ENCODE data around the gene HLA-B.

Gene HLA-B

DNA sequence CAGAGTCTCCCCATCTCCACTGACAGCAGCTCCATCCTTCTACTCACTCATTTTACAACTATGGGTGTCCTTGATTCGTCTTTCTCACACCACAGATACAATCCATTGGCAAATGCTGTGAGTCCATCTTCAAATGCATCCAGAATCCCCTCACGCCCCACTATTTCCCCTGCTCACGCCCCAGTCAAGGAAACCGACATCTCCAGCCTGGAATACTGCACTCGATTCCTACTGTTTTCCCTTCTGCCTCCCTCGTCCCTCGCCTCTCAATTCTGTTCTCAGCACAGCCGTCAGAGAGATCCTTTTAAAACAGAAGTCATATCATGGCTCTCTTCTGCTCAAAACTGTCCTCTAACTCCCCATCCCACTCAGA is 4.7 kb downstream of the HLA-B start (continued):
- TF ChIP-seq, protein P1, sequence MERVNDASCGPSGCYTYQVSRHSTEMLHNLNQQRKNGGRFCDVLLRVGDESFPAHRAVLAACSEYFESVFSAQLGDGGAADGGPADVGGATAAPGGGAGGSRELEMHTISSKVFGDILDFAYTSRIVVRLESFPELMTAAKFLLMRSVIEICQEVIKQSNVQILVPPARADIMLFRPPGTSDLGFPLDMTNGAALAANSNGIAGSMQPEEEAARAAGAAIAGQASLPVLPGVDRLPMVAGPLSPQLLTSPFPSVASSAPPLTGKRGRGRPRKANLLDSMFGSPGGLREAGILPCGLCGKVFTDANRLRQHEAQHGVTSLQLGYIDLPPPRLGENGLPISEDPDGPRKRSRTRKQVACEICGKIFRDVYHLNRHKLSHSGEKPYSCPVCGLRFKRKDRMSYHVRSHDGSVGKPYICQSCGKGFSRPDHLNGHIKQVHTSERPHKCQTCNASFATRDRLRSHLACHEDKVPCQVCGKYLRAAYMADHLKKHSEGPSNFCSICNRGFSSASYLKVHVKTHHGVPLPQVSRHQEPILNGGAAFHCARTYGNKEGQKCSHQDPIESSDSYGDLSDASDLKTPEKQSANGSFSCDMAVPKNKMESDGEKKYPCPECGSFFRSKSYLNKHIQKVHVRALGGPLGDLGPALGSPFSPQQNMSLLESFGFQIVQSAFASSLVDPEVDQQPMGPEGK (CRISPR knock-in tag; IDR thresholded peaks at IDR 0.05; ENCODE audit: borderline replicate concordance): no peak

DNA sequence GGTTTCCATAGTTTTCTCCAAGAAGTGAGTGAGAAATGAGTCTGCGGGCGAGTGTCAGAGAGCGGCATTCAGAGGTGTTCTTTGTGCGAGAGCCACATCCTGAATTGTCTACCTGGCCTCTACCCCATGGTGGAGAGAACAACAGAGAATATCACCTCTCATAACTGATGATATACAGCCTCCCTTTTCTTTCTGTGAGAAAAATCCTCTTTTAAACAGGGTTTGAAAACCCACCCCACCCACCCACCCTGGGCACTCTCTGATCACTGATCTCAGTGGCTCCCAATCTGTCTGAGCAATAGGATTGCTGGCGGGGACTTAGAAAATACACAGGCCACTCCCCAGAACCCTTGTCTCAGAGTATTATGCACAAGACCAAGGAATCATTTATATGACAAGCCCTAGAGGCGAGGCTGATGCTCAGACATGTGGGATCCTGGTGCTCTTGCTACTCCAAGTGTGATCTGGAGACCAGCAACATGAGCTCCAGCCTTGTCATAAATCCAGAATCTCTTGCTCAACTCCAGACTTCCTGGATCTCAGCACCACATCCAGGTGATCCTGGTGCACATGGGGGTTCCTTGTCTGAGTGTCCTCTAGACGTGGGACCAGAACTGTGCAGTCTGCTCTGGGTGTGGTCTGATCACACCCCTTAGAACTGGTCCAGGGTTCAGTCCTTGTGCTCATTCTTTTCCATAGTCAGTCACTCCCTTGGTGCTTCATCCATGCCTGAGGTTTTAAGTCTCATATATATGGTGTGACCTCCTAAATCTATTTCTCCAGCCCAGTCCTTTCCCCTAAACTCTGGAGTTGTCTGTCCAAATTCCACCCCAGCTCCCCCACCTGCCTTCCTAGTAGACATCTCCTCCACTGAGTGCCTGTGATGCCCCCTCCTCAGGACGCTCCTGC is 5.3 kb downstream of the HLA-B start:
- no peak for TF ChIP-seq ZFP30 (CRISPR knock-in tag; IDR thresholded peaks at IDR 0.05)
- no peak for ATAC-seq

DNA sequence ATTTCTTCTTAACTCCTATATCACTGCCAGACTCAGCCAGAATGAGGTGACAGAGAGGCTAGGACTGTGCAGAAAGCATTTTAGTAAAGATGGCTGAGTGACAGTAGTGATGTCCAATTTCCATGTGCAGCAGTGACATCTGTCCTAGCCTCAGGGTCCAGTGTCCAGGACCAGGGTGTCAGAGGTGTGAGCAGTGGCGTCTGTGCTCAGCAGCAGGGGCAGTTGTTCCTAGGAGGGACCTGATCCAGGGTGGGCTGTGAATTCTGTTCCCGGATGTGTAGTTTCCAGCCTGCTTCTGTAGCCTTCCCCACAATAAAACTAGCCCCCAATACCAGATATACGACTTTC is 6.0 kb downstream of the HLA-B start:
- ATAC-seq: no peak
- TF ChIP-seq PPARA (CRISPR knock-in tag; IDR thresholded peaks at IDR 0.05; ENCODE audit: borderline replicate concordance) (no peak), SNAI2 (CRISPR knock-in tag; IDR thresholded peaks at IDR 0.05) (no peak), OSR1 (CRISPR knock-in tag; IDR thresholded peaks at IDR 0.05) (no peak), ZFP3 (CRISPR knock-in tag; IDR thresholded peaks at IDR 0.05) (no peak), TOX (CRISPR knock-in tag; IDR thresholded peaks at IDR 0.05; ENCODE audit: borderline replicate concordance) (no peak), ZNF70 (CRISPR knock-in tag; IDR thresholded peaks at IDR 0.05) (no peak), CSRNP3 (CRISPR knock-in tag; IDR thresholded peaks at IDR 0.05) (no peak), ZFP30 (CRISPR knock-in tag; IDR thresholded peaks at IDR 0.05) (no peak), TSHZ2 (CRISPR knock-in tag; IDR thresholded peaks at IDR 0.05) (no peak), ARNTL (CRISPR knock-in tag; IDR thresholded peaks at IDR 0.05; ENCODE audit: borderline replicate concordance, low read depth) (no peak), POU6F1 (CRISPR knock-in tag; IDR thresholded peaks at IDR 0.05; ENCODE audit: borderline replicate concordance, low read depth) (no peak), CSDC2 (CRISPR knock-in tag; IDR thresholded peaks at IDR 0.05) (no peak), TCF4 (CRISPR knock-in tag; IDR thresholded peaks at IDR 0.05; ENCODE audit: borderline replicate concordance) (no peak), ZC3H10 (CRISPR knock-in tag; IDR thresholded peaks at IDR 0.05) (no peak), GLIS3 (CRISPR knock-in tag; IDR thresholded peaks at IDR 0.05) (no peak), ESRRG (CRISPR knock-in tag; IDR thresholded peaks at IDR 0.05) (no peak), CREB5 (CRISPR knock-in tag; IDR thresholded peaks at IDR 0.05; ENCODE audit: low read depth) (no peak), ZNF565 (CRISPR knock-in tag; conservative IDR thresholded peaks at IDR 0.05; ENCODE audit: low read depth) (no peak), ZNF8 (CRISPR knock-in tag; IDR thresholded peaks at IDR 0.05) (no peak), RARB (CRISPR knock-in tag; IDR thresholded peaks at IDR 0.05) (no peak)

All from SK-N-SH treated with all-trans-retinoic acid at 6 μM for 48 hours (cell line).